Prostate gland (tissue), 2 donors: Measurements from ENCODE around the gene INTS1.

Experiments used
- CTCF ChIP-seq, 4 experiments: fragments of 200-600 bp in 2 of 4; fragments of 450-650 bp in 2 of 4; sonication (generic) in 2 of 4; IDR thresholded peaks; 1 replicate in 3 of 4; 2 replicates in 1 of 4; pipeline ENCODE4 v1.5.1; 2016 to 2019; ENCODE audit warnings: antibody characterized with exemption in 4 of 4, mild to moderate bottlenecking in 2 of 4, moderate library complexity in 2 of 4
- POLR2A ChIP-seq: fragments of 450-650 bp; IDR thresholded peaks from one replicate; pipeline ENCODE4 v1.6.1; 2016; ENCODE audit warnings: antibody characterized with exemption, mild to moderate bottlenecking

GRCh38 chr7:1550005-1550845 lies 46.0 kb upstream of the INTS1 start:
- no peak for TF ChIP-seq CTCF (IDR thresholded peaks at IDR 0.05)
- no peak for TF ChIP-seq POLR2A
